Measurements from ENCODE around the gene KIAA1549. TPM values are rescaled to one million over a fixed set of nuclear protein-coding genes. Genes with fewer than 3 reads are reported as not detected.

Gene KIAA1549
- polyA plus RNA-seq, 3 donors, result 13.1 to 15.3 (median 13.6) TPM

DNA sequence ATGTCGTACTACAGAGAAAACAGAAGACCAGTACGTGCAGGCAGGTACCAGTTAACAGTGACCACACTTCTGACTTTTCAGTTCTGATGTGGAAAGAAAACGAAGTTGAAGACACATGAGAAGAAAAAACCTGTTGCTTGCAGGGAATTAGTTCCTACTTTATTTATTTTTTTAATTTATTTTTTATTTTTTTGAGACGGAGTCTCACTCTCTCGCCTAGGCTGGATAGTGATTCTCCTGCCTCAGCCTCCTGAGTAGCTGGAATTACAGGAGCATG, 109.4 kb downstream of the KIAA1549 start:
- DNase-seq (ENCODE audit: extremely low read depth in 1 of 11, low read depth in 9 of 11, low spot score in 4 of 11), result no peak

GRCh38 chr7:138871065-138871813, 110.0 kb downstream of the KIAA1549 start:
- no peak for DNase-seq (ENCODE audit: extremely low read depth in 1 of 11, low read depth in 9 of 11, low spot score in 4 of 11)

DNA sequence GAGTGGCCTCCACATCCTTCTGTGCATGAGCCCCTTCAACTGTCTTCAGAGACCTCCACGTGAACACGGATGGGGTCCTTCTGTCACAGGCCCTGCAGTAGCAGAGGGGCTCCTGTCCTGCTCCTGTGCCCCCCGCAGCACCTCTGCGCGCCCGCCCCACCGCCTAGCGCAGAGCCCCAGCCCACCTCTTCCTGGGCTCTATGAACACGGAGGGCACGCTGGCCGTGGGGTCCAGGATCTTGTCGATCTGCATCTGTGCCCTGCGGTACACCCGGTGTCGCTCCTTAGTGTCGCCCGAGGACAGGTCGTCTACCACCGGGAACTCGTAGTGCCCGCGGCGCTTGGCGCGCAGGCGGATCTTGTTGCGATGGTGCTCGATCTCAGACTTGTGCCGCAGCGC, 111.8 kb downstream of the KIAA1549 start:
- DNase-seq (ENCODE audit: extremely low read depth in 1 of 11, low read depth in 9 of 11, low spot score in 4 of 11), result no peak

DNA sequence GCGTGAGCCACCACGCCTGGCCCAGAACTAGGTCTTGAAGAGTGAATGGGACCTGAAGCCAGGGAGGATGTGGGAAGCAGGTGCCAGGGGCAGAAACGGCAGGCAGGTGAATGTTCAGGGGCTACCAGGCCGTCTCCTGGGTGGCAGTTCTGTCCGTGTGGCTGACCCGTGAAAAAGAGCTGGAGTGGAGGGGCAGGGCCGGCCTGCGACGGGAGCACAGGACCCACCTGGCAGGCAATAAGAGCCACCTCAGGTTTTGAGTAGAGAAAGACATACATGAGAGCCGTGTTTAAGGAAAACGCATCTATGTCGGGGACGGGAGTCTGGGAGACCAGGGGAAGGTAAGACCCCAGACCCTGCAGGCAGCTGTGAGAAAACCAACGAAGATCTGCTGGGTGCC, 112.5 kb downstream of the KIAA1549 start:
- DNase-seq (ENCODE audit: extremely low read depth in 1 of 11, low read depth in 9 of 11, low spot score in 4 of 11), result no peak

GRCh38 chr7:138867744-138868143, 113.4 kb downstream of the KIAA1549 start:
- DNase-seq (ENCODE audit: extremely low read depth in 1 of 11, low read depth in 9 of 11, low spot score in 4 of 11), result no peak

GRCh38 chr7:138866353-138866752, 114.8 kb downstream of the KIAA1549 start:
- DNase-seq (ENCODE audit: extremely low read depth in 1 of 11, low read depth in 9 of 11, low spot score in 4 of 11), result no peak

DNA sequence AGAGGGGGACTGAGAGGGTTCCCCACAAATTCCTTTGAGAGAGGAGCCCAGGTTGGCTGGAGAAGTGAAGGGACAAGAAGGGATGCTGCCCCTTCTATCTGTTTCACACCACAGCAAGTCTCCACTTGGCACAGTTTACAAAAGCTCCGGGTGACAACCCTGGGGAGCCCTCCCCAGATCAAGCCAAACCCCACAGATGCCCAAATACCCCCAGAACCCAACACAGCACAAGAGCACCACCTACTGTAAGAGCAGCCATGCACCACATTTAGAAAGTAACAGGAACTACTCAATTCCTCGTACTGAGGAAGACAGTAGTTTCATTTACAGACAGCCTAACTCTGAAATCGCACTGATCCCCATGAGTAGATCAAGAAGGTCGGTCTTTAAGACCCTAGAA, 115.3 kb downstream of the KIAA1549 start:
- no peak for DNase-seq (ENCODE audit: extremely low read depth in 1 of 11, low read depth in 9 of 11, low spot score in 4 of 11)

GRCh38 chr7:138864667-138865066, 116.5 kb downstream of the KIAA1549 start:
- no peak for DNase-seq (ENCODE audit: extremely low read depth in 1 of 11, low read depth in 9 of 11, low spot score in 4 of 11)

- no peak for DNase-seq (ENCODE audit: extremely low read depth in 1 of 11, low read depth in 9 of 11, low spot score in 4 of 11)
Observed at GRCh38 chr7:138863931-138864330, 117.3 kb downstream of the KIAA1549 start.

DNA sequence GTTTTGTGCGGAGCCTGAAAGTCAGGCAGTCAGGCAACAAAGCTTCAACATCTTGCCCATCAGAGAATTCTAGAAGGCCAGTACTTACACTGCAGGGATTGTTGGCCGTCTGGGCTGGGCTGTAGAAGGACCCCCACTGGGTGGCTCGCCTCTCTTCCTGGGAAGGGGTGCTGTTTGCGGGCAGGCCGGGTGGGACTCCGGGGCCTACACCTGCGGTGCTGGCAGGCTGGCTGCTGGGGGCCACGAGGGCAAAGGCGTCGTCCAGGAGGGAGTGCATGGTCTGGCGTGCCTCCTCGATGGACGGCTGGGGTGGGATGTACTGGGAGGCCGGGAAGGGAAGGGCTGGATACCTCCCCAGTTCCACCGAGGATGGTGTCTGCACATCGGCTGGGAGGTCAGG, 120.1 kb downstream of the KIAA1549 start:
- DNase-seq (ENCODE audit: extremely low read depth in 1 of 11, low read depth in 9 of 11, low spot score in 4 of 11), result no peak

DNA sequence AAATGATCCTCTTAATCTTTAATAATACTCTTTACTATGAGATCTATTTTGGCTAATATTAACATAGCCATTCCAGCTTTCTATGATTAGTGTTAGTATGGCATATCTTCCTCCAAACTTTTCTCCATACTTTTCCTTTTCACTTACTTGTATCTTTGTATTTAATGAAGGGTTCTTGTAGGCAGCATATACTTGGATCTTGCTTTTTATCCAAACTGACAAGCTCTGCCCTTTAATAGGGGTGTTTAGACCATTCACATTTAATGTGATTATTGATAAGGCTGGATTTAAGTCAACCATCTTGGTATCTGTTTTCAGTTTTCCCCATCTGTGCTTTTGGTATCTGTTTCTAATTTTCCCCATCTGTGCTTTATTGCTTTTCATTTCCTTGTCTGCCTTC, 123.5 kb downstream of the KIAA1549 start:
- no peak for DNase-seq (ENCODE audit: extremely low read depth in 1 of 11, low read depth in 9 of 11, low spot score in 4 of 11)

- no peak for DNase-seq (ENCODE audit: extremely low read depth in 1 of 11, low read depth in 9 of 11, low spot score in 4 of 11)
Observed at GRCh38 chr7:138854115-138854645, 127.0 kb downstream of the KIAA1549 start.

DNA sequence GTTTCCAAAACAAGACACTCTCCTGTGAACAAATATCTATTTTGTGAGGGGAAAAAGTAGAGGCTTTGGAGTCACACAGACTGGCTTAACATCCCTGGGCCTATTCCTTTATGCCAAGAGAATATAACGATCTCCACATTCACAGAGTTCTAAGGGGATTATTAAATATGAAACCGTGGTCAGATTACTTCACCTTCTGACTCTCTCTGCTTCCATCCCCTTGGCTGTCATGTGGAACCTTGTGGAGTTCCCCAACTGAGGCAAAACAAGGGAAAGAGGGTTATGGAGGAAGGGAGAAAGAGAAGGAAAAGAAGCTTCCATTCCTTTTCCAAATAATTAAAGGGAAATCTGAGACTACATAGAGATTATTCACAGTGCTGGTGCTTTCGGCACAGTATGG, 127.7 kb downstream of the KIAA1549 start:
- DNase-seq (ENCODE audit: extremely low read depth in 1 of 11, low read depth in 9 of 11, low spot score in 4 of 11), result no peak

GRCh38 chr7:138852469-138852868, 128.7 kb downstream of the KIAA1549 start:
- no peak for DNase-seq (ENCODE audit: extremely low read depth in 1 of 11, low read depth in 9 of 11, low spot score in 4 of 11)

- DNase-seq (ENCODE audit: extremely low read depth in 1 of 11, low read depth in 9 of 11, low spot score in 4 of 11), result no peak
Observed at GRCh38 chr7:138849701-138850100, 131.5 kb downstream of the KIAA1549 start.

- no peak for DNase-seq (ENCODE audit: extremely low read depth in 1 of 11, low read depth in 9 of 11, low spot score in 4 of 11)
Observed at GRCh38 chr7:138848056-138848980, 132.9 kb downstream of the KIAA1549 start.

- DNase-seq (ENCODE audit: extremely low read depth in 1 of 11, low read depth in 9 of 11, low spot score in 4 of 11), result no peak
Observed at GRCh38 chr7:138845711-138846110, 135.5 kb downstream of the KIAA1549 start.

DNA sequence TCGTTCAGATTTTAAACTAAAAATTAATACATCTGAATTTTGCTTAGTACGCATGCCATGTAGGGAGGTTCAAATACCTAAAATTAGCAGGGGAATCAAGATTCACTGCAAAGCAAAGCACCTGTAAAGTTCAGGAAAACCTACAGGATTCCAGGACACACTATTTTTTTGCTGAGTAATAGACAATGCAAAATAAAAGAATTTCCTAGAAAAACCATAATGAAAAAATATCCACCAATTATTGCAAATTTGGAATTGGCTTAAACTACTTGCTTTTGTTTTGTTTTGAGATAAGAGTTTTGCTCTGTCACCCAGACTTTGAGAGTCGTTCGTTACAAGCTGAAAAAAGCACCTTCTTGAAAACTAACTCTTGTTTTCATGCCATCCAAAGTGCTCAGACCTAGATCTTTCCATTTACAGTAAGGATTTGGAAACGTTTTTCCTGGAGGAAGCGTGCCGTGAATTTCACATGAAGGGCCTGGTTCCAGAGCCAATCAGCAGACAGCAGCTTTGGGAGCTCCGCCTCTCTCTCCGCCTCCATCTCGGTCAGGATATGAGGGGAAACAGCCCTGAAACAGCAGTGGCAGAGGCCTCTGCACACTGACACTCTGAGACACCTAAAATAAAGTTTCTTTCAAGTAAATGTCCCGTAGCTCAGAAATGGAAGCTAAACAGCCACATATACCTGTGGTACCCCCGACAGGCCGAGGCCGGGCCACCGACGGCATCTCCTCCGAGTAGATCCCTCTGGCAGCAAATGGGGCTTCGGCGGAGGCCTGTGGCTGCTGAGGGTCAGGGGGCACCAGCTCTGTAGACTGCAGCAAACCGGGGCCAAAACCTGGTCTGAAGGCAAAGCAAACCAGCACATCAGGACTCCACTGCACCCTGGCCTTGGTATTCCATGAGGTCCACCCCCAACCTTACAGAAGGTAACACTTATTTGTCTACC, 137.3 kb downstream of the KIAA1549 start:
- DNase-seq (ENCODE audit: extremely low read depth in 1 of 11, low read depth in 9 of 11, low spot score in 4 of 11), result no peak

- no peak for DNase-seq (ENCODE audit: extremely low read depth in 1 of 11, low read depth in 9 of 11, low spot score in 4 of 11)
Observed at GRCh38 chr7:138842111-138842510, 139.1 kb downstream of the KIAA1549 start.
